GM21786 (cell line): ENCODE data around the gene BNC1.

Experiments used
- ATAC-seq: cut with Tn5 transposase; IDR thresholded peaks from one replicate; pipeline ENCODE4 v1.9.1; 2021; ENCODE audit not compliant: unreplicated experiment

Gene BNC1, protein sequence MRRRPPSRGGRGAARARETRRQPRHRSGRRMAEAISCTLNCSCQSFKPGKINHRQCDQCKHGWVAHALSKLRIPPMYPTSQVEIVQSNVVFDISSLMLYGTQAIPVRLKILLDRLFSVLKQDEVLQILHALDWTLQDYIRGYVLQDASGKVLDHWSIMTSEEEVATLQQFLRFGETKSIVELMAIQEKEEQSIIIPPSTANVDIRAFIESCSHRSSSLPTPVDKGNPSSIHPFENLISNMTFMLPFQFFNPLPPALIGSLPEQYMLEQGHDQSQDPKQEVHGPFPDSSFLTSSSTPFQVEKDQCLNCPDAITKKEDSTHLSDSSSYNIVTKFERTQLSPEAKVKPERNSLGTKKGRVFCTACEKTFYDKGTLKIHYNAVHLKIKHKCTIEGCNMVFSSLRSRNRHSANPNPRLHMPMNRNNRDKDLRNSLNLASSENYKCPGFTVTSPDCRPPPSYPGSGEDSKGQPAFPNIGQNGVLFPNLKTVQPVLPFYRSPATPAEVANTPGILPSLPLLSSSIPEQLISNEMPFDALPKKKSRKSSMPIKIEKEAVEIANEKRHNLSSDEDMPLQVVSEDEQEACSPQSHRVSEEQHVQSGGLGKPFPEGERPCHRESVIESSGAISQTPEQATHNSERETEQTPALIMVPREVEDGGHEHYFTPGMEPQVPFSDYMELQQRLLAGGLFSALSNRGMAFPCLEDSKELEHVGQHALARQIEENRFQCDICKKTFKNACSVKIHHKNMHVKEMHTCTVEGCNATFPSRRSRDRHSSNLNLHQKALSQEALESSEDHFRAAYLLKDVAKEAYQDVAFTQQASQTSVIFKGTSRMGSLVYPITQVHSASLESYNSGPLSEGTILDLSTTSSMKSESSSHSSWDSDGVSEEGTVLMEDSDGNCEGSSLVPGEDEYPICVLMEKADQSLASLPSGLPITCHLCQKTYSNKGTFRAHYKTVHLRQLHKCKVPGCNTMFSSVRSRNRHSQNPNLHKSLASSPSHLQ

DNA sequence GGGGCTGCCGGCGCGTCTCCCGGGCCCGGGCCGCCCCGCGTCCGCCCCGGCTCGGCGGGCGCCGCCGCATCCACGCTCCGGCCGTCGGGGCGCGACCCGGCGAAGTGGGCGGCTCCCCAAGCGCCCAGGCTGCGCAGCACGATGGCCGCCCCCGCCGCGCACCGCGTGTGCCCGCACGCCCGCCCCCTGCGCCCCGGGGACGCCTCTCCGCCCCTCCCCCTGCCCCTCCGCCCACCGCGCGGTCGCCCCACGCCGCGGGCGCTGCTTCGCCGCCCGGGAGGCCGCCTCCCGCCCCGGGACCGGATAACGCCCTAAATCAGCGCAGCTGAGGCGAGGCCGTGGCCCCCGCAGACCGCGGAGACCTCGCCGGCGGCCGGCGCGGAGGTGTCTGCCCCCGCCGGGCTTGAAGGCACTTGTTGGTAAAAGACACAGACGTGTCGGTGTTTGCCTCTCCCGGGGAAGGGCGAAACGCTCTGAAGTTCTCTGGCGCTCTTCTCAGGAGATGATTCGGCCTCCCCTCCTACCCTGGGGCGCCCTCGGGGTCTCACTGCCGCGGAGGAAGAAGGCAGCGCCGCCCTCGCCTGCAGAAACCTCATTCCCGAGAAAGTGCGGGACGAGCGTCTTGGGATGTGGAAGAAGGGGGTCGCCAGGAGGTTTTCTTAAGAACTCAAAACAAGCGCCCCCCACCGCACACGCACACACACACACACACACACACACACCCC is at the start of gene BNC1:
Gene BNC1 (minus strand): TSS at position 106 of the 725 bp plus-strand sequence. CDS start 36 bp downstream, at position 70.
- no peak for ATAC-seq

DNA sequence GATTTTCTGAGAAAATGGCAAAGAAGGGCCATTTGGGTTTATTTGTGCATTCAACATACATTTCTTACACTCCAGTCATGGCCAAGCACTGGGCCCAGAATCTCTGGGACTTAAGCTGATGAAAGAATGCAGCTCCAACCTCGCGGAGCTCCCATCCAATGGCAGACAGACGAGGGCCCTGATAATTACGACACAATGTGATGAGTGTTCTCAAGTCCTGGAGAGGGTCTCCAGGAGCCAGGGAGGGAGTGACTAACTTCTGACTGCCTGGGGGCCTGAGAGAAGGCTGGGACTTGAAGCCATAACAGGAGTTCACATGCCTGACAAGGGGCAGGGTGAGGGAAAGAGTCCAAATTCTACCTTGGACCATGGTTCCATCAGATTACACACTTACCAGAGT is 42.6 kb upstream of the BNC1 start:
- ATAC-seq, result no peak

DNA sequence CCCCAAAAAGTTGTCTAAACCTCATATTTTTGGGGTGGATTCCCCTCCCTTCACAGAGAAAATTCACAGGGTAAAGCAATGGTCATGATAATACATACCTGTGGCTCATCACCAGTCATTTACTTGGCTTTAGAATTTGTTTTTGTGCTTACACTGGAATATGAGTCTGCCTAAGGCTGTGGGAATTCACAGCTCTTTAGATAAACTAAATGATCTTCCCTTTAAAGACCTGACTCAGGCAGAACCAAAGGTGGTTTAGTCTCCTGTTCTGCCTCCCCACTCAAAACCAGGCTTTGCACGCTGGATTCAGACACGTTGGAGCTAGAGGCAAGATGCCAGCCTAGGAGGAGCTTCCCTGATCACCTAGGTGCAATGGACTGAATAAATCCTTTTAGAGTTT is 40.3 kb upstream of the BNC1 start:
- no peak for ATAC-seq

DNA sequence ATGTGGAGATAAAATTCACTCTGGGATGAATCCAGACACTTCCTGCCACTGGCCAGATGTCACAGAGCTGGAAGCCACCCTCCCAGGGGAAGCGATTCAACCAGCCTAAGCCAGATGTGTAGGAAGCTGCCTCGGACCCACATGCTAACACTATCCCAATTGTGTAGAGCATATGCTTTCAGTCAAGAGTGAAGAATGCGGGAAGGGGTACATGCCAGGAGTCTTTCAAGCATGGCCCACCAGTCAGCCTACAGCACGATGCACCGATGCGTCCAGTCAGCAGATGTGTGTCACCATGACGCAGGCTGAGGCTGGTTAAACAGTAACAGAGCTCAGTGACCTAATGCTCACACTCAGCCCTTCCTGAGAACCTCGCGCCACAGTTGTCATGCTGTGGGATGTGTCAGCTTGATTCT is 38.8 kb upstream of the BNC1 start:
- ATAC-seq, result no peak

DNA sequence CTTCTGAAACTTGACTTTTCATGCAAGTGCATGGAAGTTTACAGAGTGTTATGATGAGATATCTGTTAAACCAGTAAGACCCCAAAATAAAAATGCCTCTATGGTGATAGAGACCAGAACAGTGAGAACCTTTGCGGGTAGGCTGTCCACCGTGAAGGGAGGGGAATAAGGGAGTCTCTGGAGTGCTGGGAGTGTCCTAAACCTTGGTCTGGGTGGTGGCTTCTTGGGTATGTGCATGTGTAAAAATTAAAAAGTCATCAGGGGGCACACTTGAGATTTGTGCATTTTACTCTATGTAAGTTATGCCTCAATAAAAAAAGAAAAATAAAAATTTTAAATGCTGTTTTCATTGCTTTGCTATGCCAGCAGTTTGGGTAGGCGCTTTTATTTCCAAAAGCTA is 38.2 kb upstream of the BNC1 start:
- no peak for ATAC-seq

DNA sequence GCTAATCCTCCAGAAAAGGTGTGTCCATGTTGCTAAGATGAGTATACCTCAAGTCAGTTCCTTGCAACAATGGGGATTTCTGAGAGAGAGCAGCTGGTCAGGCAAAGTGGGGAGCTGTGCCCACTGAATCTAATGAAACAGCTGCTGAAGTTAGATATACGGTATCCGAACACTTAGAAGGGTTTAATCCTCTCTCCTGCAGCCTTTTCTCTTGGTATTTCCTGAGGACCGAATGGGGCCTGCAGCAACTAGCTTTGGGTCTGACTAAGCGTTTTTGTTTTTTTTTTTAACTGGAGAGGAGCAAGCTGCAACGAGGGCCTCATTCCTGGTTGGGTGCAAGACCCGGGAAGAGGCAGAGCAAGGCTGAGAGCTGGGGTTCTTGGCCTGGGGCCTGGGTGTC is 37.6 kb upstream of the BNC1 start:
- ATAC-seq, result no peak

DNA sequence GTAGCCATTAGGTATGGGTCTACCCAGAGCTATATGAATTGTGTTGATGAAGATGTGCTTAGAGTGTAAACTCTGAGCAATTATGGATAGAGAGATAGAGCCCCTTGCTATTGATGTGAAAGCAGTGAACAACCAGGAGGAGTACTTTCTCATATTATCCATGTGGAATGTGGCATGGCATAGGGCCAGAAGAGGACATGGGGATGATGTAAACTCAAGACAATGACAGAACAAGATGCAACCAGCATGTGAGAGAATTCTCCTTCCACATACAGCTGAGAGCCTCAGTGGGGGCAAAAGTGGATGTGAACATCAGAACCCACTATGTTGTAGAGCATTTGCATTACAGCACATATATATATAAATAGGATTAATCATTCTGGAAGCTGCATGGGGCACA is 36.4 kb upstream of the BNC1 start:
- ATAC-seq, result no peak

DNA sequence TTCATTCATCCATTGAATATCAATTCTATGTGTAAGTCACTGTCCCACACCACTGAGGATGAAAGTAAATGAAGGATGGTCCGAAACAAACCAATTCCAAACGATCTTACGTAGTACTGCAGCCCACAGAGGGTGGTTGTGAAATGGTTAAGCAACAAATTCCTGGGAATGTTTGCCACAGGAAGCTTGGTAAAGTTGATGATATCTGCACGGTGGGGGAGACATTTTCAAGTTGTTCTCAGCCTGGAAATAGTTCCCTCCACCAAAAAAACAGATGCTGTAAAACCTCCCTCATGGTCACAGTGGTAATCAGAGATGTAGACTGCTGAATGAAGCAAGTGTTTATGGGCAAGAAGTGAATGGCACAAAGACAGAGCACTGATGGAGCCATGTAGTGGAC is 35.9 kb upstream of the BNC1 start:
- ATAC-seq, result no peak

DNA sequence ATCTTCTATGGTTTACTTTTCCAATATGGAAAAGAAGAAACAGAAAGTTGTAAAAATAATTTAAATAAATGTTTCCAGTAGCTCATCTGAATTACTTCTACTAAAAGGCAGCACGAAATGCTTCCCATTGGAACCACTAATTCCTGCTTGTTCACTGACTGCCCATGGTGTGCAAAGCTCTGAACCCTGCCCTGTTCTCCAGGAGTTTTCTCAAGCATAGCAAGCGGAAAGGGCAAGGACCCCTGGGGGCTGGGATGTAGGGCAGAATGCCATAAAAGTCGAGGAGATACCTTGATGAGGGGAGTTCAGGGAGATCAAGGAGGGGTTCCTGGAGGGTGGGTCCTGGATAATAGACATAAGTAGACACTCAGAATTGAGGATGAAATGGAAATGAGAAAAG is 35.3 kb upstream of the BNC1 start:
- no peak for ATAC-seq

DNA sequence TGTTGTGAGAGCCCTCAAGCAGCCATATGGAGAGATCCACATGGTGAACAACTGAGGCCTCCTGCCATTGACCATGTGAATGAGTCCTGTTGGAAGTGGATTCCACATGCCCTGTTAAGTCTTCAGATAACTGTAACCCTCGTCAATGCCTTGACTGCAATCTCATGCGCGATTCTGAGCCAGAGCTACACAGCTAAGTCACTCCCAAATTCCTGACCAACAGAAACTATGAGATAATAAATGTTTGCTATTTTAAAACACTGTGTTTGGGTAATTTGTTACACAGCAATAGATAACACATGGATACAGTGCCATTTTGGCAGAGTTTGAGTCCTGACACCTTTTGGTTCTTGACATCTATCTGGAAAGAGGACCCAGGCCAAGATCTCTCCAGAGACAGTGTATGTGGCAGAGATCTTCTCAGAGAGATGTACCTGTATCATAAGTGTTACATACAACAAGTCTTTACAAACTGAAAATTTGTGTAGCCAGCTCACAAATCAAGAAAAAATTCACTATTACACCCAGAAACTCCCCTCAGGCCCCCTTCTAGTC is 34.5 kb upstream of the BNC1 start:
- no peak for ATAC-seq

DNA sequence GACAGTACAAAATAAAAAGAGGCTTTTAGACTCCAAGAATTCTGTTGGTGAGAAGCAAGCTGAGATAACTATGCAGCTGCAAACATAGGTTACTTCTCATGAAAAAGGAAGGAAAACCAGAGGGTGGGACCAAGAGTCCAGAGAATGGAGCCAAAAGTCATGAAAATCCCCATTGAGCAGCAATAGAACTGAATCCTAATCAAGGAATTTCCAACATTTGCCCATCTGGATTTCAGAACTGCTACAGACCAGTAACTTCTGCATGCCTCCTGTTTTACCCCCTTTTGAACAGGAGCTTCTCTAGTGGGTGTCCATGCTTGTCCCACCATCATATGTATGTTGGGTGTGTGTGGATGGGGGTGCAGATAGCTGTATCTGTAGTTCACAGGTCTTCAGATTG is 33.6 kb upstream of the BNC1 start:
- ATAC-seq, result no peak

DNA sequence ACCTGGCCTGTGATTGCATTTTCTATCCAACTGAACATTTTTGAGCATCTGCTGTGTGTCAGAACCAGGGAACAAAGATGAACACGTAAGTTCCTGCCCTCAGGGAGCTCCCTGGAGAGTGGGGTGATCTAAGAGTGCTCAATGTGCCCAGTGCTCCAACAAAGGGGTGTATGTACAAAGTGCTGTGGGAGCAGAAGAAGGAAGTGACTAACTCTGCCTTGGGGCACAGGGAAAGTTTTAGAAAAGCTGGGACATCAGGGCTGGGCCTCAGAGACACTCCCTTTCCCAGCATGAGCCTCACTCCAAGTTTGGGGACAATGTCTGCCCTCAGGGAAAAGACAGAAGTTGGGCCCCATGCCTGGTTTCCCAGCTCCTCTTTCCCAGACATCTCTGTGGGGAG is 27.6 kb upstream of the BNC1 start:
- no peak for ATAC-seq

DNA sequence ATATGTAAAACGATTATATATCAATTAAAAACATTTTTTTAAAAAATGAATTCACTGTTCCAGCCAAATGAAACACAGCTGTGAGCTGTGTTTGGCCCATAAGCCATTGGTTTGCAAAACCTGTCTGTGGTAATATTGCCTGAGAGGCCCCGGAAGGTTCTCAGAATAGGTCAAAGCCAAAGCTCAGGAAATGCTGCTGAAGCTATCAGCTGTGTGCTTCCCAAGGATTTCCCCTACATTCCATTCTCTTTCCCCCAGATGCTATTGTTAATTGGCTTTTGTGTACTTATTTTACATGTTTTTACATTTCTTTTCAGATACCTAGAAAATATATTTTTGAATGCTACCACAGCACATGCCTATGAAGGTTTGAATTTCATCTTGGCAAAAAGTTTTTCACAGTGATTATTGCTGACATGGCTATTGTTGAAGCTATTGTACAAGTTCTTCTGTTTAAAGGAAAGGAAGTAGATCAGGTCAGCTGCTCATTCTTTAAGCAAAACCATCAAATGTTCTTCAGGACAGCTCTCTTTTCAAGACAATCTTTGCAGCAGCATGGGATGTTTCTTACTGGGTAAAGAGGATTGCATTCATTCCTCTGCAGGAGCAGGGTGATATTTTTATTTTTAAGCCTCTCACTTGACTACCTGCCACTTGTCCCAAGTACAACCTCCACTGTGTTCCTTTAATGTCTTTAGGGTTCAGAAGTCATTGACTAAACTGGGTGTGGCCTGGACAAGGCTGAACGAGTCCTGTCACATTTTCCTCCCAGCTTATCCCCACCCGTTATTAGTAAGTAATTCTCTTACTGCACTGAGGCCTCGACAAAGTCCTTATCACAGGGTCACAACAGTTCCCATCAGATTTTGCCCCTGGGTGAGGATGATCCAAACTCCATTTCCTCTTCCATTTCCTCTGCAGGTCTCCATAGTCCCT is 26.3 kb upstream of the BNC1 start:
- ATAC-seq, result no peak

DNA sequence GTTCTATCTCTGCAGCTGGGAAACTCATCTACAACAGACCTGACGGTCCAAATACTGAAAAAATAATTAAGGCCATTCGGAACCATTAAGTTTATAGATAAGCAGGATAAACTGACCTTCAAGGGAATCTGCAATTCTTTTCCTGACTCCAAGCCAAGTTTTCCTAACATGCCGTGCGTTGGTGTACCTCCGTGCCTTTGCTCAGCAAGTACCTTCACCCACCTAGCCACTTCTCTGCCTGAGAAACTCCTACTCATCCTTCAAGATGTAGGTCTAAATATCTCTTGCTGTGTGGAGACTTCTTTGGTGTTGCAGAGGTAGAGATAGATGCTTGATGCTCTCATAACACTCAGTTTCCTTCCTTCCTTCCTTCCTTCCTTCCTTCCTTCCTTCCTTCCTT is 24.2 kb upstream of the BNC1 start:
- no peak for ATAC-seq

DNA sequence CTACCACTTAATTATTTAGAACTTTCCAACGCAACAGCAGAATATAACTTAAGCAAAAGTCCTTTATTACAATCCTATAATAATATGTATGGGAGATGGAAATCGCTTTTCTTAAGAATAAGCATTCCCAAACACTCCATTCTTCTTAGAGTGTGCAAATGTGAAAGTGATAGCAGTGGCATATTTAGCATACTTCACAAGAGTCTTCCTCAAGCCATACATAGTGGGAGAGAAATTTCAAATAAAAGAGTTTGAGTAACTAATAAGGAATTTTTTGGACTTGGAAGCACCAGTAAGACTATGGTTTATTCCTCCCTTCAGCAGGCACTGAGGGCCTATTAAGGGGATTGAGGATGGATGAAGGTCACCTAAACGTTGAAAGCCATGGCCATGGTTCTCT is 22.1 kb upstream of the BNC1 start:
- ATAC-seq, result no peak

DNA sequence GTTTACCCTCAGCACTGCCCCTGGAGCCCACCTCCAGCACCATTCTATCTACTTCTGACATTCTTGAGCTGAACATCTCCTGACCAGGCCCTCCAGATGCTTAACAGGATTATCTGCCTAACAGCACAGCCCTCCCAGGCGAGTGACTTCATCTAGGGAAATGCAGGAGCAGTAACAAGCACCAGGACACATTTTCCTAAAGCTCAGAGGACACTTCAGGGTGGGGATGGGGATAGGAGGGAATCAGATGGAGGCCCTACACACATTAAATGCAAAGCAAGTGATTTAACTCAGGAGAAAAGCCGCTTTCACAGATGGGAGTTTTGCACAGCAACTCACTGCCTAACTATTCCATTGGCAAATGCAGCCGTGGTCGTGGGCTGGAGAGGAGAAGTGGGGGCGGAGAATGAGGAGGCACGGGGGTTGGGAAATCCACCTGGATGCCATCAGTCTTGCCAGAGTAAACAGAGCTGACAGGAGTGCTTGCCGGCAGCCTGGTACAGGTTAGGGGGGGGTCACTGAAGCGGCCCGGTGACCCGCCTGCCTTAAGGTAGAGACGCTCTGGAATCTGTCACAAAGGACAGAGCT is 21.3 kb upstream of the BNC1 start:
- ATAC-seq, result no peak

DNA sequence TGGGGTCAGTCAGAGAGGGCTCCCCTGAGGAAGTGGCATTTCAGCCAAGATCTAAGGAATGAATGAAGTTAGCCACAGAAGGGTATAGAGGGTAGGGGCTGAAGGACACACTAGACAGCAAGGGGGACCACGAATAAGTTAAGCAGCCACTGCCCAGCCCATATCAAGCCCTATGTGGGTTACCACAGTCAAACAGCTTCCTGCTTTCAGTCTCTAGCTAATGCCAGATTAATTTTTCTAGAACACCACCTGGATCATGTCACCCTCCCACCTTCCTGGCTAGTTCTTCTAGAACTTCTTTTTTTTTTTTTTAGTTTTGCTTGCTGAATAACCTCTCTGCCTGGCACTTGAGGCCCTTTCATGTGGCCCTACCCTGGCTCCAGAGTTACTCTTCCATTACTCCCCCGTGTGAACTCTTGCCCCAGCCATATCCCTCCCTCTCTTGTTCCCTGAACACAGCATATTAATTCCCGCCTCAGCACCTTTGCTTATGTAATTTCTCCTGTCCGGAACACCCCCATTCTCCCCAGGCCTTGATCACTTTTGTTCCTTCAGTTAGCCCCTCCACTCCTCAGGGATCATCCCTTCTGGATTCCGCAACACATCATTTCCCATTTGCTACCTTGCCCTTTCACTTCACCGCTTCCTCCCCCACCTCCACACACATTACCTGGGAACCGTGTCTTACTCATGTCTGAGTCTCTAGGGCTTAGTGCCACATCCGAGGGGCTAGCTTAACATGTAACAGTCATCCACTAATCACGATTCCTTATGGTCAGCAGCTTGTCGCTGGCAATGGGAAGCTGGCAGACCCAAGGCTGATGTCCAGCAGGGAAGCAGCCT is 20.6 kb upstream of the BNC1 start:
- no peak for ATAC-seq

DNA sequence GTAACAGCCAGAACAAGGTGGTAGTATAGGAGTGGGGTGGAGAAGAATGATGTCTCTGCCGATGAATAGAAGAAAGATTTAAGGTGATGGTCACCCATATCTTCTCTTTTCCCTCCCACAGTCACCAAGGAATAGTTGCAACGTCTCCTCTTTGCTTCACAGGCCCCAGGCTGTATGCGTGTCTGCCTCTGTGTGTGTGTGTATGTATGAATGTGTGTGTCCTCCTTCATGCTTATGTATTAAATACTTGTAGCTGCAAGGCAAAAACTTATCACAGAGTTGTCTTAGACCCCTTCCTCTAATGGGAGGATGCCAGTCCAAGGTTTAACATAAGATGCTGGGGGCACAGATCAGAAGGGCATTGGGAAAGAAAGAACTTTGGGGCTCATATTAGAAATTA is 19.1 kb upstream of the BNC1 start:
- no peak for ATAC-seq

DNA sequence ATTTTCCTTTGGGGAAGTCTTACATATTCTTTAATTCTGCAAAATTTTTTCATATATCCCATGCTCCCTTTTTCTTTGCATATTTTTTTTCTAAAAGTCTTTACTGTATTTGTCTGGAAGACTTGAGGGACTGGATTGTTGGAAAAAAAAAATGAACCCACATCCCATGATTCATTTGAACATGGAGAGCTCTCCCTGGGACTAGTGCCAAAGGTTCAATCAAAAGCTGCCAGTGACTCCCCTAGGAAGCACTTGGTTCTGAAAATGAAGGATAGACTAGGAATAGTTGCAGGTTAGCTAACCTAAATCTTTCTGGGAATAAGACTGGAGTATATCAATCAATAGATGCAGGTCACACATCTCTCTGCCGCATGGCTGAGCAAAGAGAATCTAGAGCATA is 16.4 kb upstream of the BNC1 start:
- no peak for ATAC-seq
